ENCODE results near the gene WWOX.

DNA sequence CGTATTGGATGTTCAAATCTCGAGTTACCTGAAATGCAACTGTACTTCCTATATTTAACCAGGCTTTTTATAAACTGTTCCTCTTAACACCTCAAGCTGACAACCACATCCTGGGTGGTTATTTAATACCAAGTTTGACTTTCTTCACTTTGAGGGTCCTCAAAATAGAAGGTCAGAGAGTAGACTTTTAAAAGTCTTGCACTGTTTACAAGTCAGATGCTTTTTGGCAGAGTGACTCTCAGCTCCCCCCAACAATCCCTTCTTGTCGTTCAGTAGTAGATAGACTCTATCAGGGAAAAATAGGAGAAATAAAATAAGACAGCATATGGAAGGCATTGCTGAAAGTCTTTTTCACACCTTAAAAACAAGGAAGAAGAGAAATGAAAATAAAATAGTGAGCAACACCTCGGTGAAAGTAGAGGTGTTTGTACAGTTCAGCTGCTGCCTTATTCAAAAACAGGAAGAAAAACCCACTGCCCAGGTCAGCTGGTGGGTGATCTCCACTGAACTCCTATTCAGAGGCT, 650.4 kb downstream of the WWOX start:
- TF ChIP-seq, protein P1, sequence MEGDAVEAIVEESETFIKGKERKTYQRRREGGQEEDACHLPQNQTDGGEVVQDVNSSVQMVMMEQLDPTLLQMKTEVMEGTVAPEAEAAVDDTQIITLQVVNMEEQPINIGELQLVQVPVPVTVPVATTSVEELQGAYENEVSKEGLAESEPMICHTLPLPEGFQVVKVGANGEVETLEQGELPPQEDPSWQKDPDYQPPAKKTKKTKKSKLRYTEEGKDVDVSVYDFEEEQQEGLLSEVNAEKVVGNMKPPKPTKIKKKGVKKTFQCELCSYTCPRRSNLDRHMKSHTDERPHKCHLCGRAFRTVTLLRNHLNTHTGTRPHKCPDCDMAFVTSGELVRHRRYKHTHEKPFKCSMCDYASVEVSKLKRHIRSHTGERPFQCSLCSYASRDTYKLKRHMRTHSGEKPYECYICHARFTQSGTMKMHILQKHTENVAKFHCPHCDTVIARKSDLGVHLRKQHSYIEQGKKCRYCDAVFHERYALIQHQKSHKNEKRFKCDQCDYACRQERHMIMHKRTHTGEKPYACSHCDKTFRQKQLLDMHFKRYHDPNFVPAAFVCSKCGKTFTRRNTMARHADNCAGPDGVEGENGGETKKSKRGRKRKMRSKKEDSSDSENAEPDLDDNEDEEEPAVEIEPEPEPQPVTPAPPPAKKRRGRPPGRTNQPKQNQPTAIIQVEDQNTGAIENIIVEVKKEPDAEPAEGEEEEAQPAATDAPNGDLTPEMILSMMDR (IDR thresholded peaks at IDR 0.05; ENCODE audit: insufficient read depth, low read depth, low read length), result no peak
- TF ChIP-seq EZH2 (IDR thresholded peaks at IDR 0.05; ENCODE audit: insufficient read depth, low read length), result no peak
